Measurements from ENCODE around the gene SMIM23.
"Not testable (repeated sequence)": the region's sequence is repeated elsewhere in the genome, so short reads cannot be mapped to it uniquely, and the experiment has no call there.

The SMIM23 gene

DNA sequence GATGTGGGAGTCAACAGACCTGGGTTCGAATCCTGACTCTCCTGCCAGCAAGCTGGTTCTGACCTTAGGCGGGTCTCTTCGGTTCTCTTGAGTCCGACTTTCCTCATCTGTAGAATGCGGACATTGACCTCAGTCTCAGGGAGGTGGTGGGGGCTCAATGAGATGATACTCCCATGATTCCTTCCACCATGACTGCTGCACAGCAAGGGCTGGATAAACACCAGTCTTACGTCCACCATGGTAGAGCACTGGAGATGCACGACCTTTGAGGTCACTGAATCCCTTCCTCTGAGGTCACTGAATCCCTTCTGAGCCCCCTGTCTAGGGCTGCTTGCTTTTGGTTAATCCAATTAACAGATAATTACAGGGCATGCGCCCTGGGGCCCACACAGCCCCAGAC is 12.5 kb upstream of the SMIM23 start:
- DNase-seq (ENCODE audit: low read depth, low spot score), result no peak

DNA sequence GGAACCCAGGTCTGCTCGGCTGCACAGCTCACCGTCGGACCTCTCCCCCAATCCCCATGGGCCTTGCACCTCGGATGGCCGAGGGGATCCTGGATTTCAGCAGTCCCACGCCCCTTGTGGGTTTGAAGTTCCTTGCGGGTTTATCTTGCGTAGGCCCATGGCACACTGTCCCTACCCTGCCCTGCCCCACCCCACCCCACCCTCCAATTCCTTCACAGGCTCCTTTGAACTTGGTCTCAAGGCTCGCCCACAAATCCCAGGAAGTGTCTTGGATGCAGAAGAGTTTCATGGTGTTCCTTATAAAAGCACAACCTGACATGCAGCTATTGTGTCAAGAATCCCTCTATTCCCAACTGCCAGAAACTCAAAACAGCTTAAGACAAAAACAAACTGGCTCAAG is 11.2 kb upstream of the SMIM23 start:
- DNase-seq (ENCODE audit: low read depth, low spot score), result no peak

GRCh38 chr5:171776213-171776612 is 9.4 kb upstream of the SMIM23 start:
- no peak for DNase-seq (ENCODE audit: low read depth, low spot score)

- peak; percentile 50 for DNase-seq (ENCODE audit: low read depth, low spot score)
Measured at GRCh38 chr5:171776770-171777759, 8.6 kb upstream of the SMIM23 start.

DNA sequence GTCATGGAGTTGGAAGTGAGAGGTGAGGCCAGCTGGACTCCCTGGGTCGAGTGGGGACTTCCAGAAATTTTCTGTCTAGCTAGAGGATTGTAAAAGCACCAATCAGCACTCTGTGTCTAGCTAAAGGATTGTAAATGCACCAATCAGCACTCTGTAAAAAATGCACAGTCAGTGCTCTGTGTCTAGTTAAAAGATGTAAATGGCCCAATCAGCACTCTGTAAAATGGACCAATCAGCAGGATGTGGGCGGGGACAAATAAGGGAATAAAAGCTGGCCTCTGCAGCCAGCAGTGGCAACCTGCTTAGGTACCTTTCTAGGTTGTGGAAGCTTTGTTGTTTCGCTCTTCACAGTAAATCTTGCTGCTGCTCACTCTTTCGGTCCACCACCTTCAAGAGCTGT is 3.9 kb upstream of the SMIM23 start:
- not testable (repeated sequence) for DNase-seq (ENCODE audit: low read depth, low spot score)

GRCh38 chr5:171782332-171782966 is 3.2 kb upstream of the SMIM23 start:
- no peak for DNase-seq (ENCODE audit: low read depth, low spot score)

DNA sequence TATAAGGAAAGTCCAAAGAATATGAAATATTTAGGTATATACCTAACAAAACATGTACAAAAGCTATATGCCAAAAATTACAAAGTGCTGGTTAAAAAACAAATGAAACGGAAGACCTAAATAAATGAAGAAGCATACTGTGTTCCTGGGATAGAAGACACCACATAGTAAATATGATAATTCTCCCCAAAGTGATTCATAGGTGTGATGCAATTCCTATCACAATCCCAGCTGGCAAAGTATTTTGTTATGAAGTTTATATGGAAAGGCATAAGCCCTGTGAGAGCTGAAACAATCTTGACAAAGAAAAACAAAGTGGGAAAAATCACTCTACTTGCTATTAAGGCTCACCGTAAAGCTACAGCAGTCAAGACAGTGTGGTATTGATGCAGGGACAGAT is 2.6 kb upstream of the SMIM23 start:
- no peak for DNase-seq (ENCODE audit: low read depth, low spot score)

GRCh38 chr5:171789353-171789752 is 3.7 kb downstream of the SMIM23 start:
- no peak for DNase-seq (ENCODE audit: low read depth, low spot score)

DNA sequence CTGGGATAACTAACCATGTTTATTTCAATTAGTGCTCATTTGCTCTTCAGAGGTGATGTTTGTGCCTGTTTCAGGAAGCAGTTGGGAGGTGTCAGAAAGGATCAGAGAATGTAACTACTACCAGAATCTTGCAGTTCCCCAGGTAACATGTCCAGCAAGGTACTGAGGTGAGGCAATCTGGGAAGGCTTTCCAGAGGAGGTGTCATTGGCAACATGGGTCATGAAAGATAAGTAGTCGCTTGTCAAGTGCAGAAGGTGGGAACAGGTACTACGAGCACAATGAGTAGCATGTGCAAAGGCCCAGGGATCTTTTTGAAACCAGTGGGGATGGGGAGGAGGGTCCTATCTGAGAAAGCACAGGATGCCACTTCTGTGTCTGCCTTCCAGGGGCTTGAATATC is 4.8 kb downstream of the SMIM23 start:
- DNase-seq (ENCODE audit: low read depth, low spot score), result no peak

DNA sequence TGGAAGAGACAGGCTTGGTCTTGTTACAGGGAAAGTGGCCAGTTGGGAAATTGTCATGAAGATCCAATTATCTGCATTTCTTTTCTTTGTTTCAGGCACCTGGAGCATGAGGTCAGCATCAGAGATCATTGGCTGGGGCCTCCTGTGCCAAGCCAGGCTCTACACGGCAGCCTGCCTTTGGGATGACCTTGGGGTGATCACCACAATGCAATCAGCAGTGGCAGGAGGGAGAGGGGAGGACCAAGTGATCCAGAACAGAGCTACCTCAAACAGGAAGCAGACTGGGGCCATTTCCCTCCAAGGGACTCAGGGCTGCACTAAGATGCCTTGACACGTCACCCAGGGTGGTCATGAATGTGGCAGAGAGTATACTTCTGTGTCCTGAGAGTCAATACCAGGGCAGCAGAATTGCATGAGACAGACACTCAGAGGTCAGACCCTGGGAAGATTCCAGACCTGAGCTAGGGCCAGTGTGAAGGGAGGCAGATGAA is 8.9 kb downstream of the SMIM23 start:
- no peak for DNase-seq (ENCODE audit: low read depth, low spot score)

DNA sequence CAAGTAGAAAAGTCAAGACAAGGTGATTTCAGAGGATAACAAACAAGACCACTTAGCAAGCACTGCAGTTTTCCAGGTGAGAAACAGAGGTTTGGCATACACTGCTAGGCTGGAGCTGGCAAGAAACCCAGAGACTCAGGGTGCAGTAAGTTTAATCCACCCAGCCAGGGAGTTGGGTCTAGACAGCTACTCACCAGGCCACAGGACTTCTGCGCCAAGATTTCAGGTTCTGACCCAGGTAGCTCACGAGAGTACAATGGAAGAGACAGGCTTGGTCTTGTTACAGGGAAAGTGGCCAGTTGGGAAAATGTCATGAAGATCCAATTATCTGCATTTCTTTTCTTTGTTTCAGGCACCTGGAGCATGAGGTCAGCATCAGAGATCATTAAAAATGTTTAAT is 9.8 kb downstream of the SMIM23 start:
- no peak for DNase-seq (ENCODE audit: low read depth, low spot score)

- DNase-seq (ENCODE audit: low read depth, low spot score), result no peak
Measured at GRCh38 chr5:171796436-171796835, 10.8 kb downstream of the SMIM23 start.

DNA sequence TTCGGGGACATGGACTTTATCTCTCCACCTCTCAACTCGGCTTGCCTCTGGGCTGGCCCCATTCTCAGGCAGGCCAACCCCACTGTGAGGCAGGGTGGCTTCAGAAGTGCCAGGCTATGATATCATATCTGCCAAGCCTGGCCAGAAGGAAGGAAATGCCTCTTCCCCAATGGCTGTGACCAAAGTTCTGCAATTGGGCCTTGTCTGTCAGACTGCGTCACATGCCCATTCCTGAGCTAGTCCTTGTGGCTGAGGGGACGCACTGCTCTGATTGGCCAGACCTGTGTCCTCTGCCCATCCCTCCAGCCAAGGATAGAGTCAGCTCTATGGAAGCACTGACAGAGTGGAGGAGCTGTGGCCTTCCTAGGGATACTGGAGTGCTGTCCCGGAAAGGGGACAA is 11.9 kb downstream of the SMIM23 start:
- DNase-seq (ENCODE audit: low read depth, low spot score), result no peak

GRCh38 chr5:171798418-171798817 is 12.8 kb downstream of the SMIM23 start:
- no peak for DNase-seq (ENCODE audit: low read depth, low spot score)

- DNase-seq (ENCODE audit: low read depth, low spot score), result no peak
Measured at GRCh38 chr5:171801839-171802238, 16.2 kb downstream of the SMIM23 start.

- no peak for DNase-seq (ENCODE audit: low read depth, low spot score)
Measured at GRCh38 chr5:171805746-171806145, 20.1 kb downstream of the SMIM23 start.

DNA sequence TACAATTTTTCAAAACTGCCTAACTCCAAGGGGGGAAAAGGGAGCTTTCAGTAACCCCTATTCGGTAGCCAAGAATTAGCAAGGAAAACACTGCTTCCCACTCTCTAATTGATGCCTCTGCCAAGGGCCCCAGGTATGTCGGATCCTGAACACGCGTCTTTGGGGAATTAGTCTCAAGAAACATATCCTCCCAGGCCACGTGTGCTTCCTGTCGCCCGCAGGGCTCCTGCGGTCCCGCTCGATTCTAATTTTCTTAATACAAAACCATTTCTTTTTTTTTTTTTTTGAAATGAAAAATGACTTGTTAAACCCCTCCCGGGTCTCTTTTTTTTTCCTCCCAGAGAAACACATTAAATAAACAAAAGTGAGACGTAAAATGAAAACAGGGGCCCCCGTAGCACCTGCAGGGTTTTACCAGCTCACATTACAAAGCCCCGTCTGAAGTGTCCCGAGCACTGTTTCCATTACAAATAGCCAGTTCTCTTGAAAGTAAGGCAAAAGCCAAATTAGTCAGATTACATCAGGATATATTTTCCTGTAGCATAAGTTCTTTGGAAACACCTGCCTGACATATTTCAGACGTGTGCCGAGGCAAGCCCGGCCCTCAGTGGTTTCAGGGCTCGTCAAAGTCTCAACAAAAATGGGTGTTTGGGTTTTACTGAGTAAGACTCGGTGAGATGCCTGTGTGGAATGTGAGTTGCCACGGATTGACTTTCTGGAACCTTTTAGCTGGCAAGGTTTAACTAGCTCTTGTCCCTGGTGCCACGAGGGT is 21.5 kb downstream of the SMIM23 start:
- DNase-seq (ENCODE audit: low read depth, low spot score), result peak; percentile 74

GRCh38 chr5:171808453-171808852 is 22.8 kb downstream of the SMIM23 start:
- no peak for DNase-seq (ENCODE audit: low read depth, low spot score)

- DNase-seq (ENCODE audit: low read depth, low spot score), result peak; percentile 55
Measured at GRCh38 chr5:171808951-171809350, 23.3 kb downstream of the SMIM23 start.

- DNase-seq (ENCODE audit: low read depth, low spot score), result no peak
Measured at GRCh38 chr5:171810227-171810626, 24.6 kb downstream of the SMIM23 start.

GRCh38 chr5:171813270-171813669 is 27.7 kb downstream of the SMIM23 start:
- no peak for DNase-seq (ENCODE audit: low read depth, low spot score)
